Measurements from ENCODE around the gene SUZ12.
"Not testable (repeated sequence)": the region's sequence is repeated elsewhere in the genome, so short reads cannot be mapped to it uniquely, and the experiment has no call there.

SUZ12 gene

DNA sequence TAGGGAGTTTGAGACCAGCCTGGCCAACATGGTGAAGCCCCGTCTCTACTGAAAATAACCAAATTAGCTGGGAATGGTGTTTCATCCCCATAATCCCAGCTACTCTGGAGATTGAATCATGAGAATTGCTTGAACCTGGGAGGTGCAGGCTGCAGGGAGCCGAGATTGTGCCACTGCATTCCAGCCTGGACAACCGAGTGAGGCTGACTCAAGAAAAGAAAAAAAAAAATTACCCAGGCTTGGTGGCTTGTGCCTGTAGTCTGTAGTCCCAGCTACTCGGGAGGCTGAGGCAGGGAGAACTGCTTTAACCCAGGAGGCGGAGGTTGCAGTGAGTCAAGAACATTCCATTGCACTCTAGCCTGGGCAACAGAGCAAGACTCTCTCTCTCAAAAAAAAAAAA lies 33.6 kb downstream of the SUZ12 start:
- not testable (repeated sequence) for H3K9ac ChIP-seq (ENCODE audit: low read depth, low read length); H3K9me3 ChIP-seq (ENCODE audit: control insufficient read depth, insufficient read depth, low read length); H3K27me3 ChIP-seq (ENCODE audit: control insufficient read depth, insufficient read depth, low read length); H3K4me3 ChIP-seq (ENCODE audit: low read depth, low read length); H3K4me1 ChIP-seq (ENCODE audit: control insufficient read depth, insufficient read depth, low read length)
- H3K36me3 ChIP-seq (ENCODE audit: control insufficient read depth, insufficient read depth, low read length) = peaks cover 17% of the 10 kb centered on the region

DNA sequence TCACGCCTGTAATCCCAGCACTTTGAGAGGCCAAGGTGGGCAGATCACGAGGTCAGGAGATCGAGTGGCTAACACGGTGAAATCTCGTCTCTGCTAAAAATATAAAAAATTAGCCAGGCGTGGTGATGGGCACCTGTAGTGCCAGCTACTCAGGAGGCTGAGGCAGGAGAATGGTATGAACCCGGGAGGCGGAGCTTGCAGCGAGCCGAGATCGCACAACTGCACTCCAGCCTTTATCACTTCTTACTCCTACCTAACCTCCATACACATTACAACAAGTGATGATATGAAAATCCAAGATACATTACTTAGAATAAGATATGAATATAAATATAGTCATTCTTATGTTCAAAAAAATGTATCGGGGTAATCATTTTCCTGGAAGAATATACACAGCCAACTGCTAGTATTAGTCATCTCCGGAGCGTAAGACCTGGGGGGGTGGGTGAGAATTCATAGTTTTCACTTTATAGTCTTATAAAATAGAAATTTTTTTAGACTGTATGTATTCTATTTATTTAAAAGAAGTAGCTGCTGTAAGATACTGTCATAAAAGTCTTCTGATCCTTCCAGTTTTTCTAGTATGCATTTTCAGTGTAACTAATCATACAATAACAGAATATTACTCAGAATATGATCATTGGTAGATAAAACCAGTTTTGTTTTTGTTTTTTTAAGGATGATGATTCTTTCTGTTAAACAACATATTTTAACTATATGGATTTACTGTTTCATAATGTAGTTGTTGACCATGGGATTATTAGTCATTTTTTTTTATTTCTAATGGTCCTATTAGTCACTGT lies 37.7 kb downstream of the SUZ12 start:
- H3K9ac ChIP-seq (ENCODE audit: low read depth, low read length); H3K9me3 ChIP-seq (ENCODE audit: control insufficient read depth, insufficient read depth, low read length); H3K4me3 ChIP-seq (ENCODE audit: low read depth, low read length); H3K4me1 ChIP-seq (ENCODE audit: control insufficient read depth, insufficient read depth, low read length); H3K36me3 ChIP-seq (ENCODE audit: control insufficient read depth, insufficient read depth, low read length); H3K27me3 ChIP-seq (ENCODE audit: control insufficient read depth, insufficient read depth, low read length): not testable (repeated sequence)

DNA sequence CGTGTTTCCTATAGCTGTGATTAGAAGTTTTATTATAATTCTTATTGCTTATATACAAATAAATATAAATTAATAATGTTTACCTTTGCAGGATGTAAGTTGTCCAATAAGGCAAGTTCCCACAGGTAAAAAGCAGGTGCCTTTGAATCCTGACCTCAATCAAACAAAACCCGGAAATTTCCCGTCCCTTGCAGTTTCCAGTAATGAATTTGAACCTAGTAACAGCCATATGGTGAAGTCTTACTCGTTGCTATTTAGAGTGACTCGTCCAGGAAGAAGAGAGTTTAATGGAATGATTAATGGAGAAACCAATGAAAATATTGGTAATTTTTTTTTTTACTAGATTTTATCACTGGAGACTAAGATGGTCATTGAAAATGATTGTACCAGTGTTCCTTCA lies 38.6 kb downstream of the SUZ12 start:
- H3K9me3 ChIP-seq (ENCODE audit: control insufficient read depth, insufficient read depth, low read length); H3K4me1 ChIP-seq (ENCODE audit: control insufficient read depth, insufficient read depth, low read length); H3K9ac ChIP-seq (ENCODE audit: low read depth, low read length); H3K27me3 ChIP-seq (ENCODE audit: control insufficient read depth, insufficient read depth, low read length); H3K36me3 ChIP-seq (ENCODE audit: control insufficient read depth, insufficient read depth, low read length); H3K4me3 ChIP-seq (ENCODE audit: low read depth, low read length): not testable (repeated sequence)

DNA sequence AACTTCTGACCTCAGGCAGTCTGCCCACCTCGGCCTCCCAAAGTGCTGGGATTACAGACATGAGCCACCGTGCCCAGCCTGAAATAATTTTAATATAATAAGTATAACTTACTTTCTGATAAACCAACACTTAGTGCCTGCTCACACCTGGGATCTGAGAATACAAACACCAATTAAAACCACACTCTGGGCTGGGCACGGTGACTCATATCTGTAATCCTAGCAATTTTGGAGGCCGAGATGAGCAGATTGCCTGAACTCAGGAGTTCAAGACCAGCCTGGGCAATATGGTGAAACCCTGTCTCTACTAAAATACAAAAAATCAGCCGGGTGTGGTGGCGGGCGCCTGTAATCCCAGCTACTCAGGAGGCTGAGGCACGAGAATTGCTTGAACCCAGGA lies 55.0 kb downstream of the SUZ12 start:
- not testable (repeated sequence) for H3K4me1 ChIP-seq (ENCODE audit: control insufficient read depth, insufficient read depth, low read length); H3K27me3 ChIP-seq (ENCODE audit: control insufficient read depth, insufficient read depth, low read length); H3K9me3 ChIP-seq (ENCODE audit: control insufficient read depth, insufficient read depth, low read length); H3K9ac ChIP-seq (ENCODE audit: low read depth, low read length); H3K4me3 ChIP-seq (ENCODE audit: low read depth, low read length)
- peaks cover 42% of the 10 kb centered on the region for H3K36me3 ChIP-seq (ENCODE audit: control insufficient read depth, insufficient read depth, low read length)

DNA sequence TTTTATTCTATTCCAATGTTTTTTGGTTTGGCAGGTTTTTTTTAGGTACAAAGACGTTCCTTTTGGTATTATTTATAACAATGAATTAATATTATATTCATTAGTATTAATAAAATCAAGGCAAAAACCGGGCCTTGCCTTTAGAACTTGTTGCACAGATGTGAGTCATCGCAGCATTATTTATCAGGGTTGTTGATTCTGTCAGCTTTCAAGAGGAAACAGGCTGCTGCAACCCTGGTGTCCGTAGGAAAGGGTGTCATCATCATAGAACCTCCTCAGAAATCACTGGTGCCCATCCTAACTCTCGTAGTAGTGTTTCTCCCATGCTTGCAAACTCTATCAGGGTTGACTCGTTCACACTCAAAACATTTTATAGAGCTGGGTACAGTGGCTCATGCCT lies 60.2 kb downstream of the SUZ12 start:
- Histone ChIP-seq H3K9me3 (ENCODE audit: control insufficient read depth, insufficient read depth, low read length) (no peaks in the 10 kb centered on the region), H3K36me3 (ENCODE audit: control insufficient read depth, insufficient read depth, low read length) (peaks cover 30% of the 10 kb centered on the region), H3K27me3 (ENCODE audit: control insufficient read depth, insufficient read depth, low read length) (no peaks in the 10 kb centered on the region), H3K9ac (ENCODE audit: low read depth, low read length) (no peak overlapping the region), H3K4me1 (ENCODE audit: control insufficient read depth, insufficient read depth, low read length) (no peaks in the 10 kb centered on the region), H3K4me3 (ENCODE audit: low read depth, low read length) (no peak overlapping the region)

DNA sequence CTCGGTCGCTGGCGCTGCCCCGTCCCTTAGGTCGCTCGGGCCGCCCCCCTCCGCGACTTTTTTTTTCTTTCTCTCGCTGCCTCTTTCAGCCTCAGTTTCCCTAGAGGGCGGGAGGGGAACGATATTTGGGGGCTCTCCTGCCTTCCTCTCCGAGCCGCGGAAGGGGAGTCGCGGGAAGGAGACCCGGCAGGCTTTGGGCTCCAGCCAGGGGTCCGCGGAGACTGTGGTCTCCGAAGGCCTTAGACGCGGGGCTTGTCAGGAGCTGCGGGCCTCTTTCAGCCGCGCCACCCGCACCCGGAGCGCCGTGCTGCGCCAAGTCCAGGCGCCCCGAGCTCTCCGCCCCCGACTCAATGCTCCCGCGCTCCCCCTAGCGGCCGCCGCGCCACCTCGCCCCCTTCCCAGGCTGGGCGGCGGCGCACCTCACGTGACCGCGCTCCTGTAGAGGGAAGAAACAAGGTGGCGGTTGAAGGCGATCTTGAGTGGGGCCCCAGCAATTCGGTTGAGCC lies 70.2 kb downstream of the SUZ12 start, which contains the start of gene LRRC37B:
TSS of gene LRRC37B (plus strand) at position 427 of the 506 bp plus-strand sequence. CDS start 14,010 bp downstream, outside the sequence.
- Histone ChIP-seq H3K27me3 (ENCODE audit: control insufficient read depth, insufficient read depth, low read length) (peaks cover 4% of the 10 kb centered on the region), H3K9ac (ENCODE audit: low read depth, low read length) (peak within 1 kb of the TSS; percentile 65), H3K36me3 (ENCODE audit: control insufficient read depth, insufficient read depth, low read length) (no peaks in the 10 kb centered on the region), H3K4me3 (ENCODE audit: low read depth, low read length) (peak within 1 kb of the TSS; percentile 97), H3K9me3 (ENCODE audit: control insufficient read depth, insufficient read depth, low read length) (no peaks in the 10 kb centered on the region), H3K4me1 (ENCODE audit: control insufficient read depth, insufficient read depth, low read length) (no peaks in the 10 kb centered on the region)

DNA sequence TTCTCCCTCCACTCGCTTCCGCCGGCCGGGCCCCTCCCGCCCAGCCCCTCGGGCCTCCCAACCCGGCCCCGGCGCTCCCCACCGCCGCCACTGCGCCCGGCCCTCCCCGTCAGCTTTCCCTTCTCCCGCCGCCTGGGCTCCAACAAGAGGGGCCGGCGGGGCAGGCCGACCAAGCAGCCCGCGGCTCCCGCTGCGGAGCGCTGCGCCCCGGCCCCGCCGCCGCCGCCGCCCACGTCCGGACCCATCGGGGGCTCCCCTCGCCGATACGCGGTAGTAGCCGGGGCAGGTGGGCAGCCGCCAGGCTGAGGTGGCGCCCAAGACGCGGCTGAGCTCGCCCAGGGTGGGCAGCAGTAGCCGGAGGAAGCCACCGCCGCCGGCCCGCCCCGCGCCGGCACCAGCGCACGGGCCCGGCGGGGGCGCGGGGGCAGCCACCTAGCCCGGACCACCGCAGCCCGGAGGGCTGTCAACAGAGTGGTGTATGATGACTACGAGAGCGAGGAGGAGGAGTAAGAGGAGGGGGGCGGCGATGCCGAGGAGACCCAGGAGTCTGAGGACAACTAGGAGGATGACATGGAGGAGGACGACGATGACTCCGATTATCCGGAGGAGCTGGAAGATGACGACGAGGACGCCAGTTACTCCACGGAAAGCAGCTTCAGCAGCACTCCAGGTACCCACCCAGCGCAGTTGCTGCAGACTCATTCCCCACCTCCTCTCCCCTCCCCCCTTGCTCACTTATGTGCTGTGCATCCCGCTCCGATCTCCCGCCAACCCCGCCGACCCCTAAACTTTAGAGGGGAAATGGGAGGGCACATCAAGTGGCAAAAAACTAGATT lies 70.9 kb downstream of the SUZ12 start:
- Histone ChIP-seq H3K9me3 (ENCODE audit: control insufficient read depth, insufficient read depth, low read length) (no peaks in the 10 kb centered on the region), H3K4me3 (ENCODE audit: low read depth, low read length) (peak overlapping the region; percentile 97), H3K27me3 (ENCODE audit: control insufficient read depth, insufficient read depth, low read length) (peaks cover 4% of the 10 kb centered on the region), H3K9ac (ENCODE audit: low read depth, low read length) (peak overlapping the region; percentile 65), H3K36me3 (ENCODE audit: control insufficient read depth, insufficient read depth, low read length) (no peaks in the 10 kb centered on the region), H3K4me1 (ENCODE audit: control insufficient read depth, insufficient read depth, low read length) (no peaks in the 10 kb centered on the region)

DNA sequence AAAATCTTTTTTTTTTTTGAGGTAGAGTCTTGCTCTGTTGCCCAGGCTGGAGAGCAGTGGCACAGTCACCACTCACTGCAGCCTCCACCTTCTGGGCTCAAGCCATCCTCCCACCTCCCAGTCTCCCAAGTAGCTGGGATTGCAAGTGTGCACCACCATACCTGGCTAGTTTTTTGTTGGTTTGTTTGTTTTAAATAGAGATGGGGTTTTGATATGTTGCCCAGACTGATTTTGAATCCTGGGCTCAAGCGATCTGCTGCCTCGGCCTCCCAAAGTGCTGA lies 72.4 kb downstream of the SUZ12 start:
- no peak overlapping the region for H3K4me3 ChIP-seq (ENCODE audit: low read depth, low read length)

DNA sequence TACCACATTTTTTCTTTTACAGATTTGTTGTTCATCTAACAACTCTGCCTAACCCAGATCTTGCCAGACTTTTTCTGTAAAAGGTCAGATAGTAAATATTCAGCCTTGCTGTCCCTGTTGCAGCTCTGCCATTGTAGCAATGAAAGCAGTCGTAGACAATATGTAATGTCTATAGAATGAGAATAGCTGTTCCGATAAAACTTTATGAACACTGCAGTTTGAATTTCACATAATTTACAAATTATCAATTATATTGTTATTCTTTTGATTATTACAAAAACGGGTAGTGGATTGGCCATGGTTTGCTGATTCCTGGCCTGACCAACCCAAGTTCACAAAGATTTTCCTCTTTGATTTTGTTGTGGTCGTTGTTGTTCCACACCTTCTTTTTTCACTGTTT lies 73.3 kb downstream of the SUZ12 start:
- Histone ChIP-seq H3K9ac (ENCODE audit: low read depth, low read length) (no peak overlapping the region), H3K27me3 (ENCODE audit: control insufficient read depth, insufficient read depth, low read length) (peaks cover 4% of the 10 kb centered on the region), H3K36me3 (ENCODE audit: control insufficient read depth, insufficient read depth, low read length) (no peaks in the 10 kb centered on the region), H3K9me3 (ENCODE audit: control insufficient read depth, insufficient read depth, low read length) (no peaks in the 10 kb centered on the region), H3K4me1 (ENCODE audit: control insufficient read depth, insufficient read depth, low read length) (no peaks in the 10 kb centered on the region), H3K4me3 (ENCODE audit: low read depth, low read length) (no peak overlapping the region)

More for the DNA sequence above, 72.4 kb downstream of the SUZ12 start:
- H3K9ac ChIP-seq (ENCODE audit: low read depth, low read length) = no peak overlapping the region
- H3K27me3 ChIP-seq (ENCODE audit: control insufficient read depth, insufficient read depth, low read length) = peaks cover 4% of the 10 kb centered on the region
- H3K9me3 ChIP-seq (ENCODE audit: control insufficient read depth, insufficient read depth, low read length) = no peaks in the 10 kb centered on the region
- H3K36me3 ChIP-seq (ENCODE audit: control insufficient read depth, insufficient read depth, low read length) = no peaks in the 10 kb centered on the region
- no peaks in the 10 kb centered on the region for H3K4me1 ChIP-seq (ENCODE audit: control insufficient read depth, insufficient read depth, low read length)

DNA sequence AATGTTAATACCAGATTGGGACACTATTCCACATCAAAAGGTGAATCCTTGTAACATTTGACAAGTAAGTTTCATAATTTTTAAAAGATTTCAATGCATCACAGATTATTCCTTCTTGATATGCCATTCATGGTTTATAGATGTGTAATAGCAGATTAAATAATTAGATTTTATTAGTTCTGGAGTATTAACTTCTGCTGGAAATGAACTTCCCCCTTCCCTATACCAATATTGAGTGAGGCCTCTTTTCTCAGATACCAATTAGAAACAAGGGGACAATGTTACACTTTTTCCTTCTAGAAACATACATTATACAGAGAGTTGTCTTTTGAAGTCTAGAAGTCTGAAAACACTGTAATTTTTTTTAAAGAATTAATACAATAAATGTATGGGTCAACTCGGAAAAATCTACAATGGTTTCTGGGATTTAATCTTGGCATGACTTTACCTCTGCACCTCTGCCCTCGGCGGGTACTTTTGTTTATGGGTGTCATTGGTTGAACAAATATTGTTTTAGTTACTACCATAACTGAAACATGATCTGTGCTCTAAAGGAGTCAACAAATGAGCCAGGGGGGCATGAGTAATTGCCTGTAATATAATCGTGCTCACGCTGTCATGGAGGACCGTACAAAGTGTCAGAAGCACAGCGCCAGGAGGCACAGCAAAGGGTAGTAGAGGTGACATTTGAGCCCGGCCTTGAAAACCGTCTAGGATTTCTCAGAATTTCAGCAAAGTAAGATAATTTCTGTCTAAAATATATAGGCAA lies 78.6 kb downstream of the SUZ12 start:
- Histone ChIP-seq H3K9me3 (ENCODE audit: control insufficient read depth, insufficient read depth, low read length) (no peaks in the 10 kb centered on the region), H3K4me3 (ENCODE audit: low read depth, low read length) (no peak overlapping the region), H3K9ac (ENCODE audit: low read depth, low read length) (no peak overlapping the region), H3K36me3 (ENCODE audit: control insufficient read depth, insufficient read depth, low read length) (no peaks in the 10 kb centered on the region), H3K27me3 (ENCODE audit: control insufficient read depth, insufficient read depth, low read length) (no peaks in the 10 kb centered on the region), H3K4me1 (ENCODE audit: control insufficient read depth, insufficient read depth, low read length) (no peaks in the 10 kb centered on the region)

DNA sequence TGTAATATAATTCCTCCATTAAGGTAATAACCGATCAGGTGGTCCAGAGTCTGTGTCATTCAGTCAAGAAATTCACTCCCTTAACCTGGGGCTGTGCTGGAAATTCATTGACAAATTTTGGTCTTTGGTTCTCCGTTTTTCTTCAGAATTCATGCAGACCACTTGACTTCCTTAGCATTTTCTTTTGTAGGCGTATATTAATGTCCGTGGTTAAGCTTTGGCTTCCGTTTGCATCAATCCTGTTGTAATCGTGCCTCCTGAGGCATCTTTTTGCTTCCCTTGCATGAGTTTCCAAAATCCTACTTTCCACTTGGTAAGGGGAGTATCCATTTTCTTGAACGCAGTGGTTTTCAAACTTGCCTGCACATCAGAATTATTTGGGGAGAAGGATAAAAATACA lies 79.4 kb downstream of the SUZ12 start:
- Histone ChIP-seq H3K4me1 (ENCODE audit: control insufficient read depth, insufficient read depth, low read length) (no peaks in the 10 kb centered on the region), H3K27me3 (ENCODE audit: control insufficient read depth, insufficient read depth, low read length) (no peaks in the 10 kb centered on the region), H3K36me3 (ENCODE audit: control insufficient read depth, insufficient read depth, low read length) (no peaks in the 10 kb centered on the region), H3K4me3 (ENCODE audit: low read depth, low read length) (no peak overlapping the region), H3K9ac (ENCODE audit: low read depth, low read length) (no peak overlapping the region), H3K9me3 (ENCODE audit: control insufficient read depth, insufficient read depth, low read length) (no peaks in the 10 kb centered on the region)

Measured in iPS-15b (cell line).